ENCODE results near the gene PFKL. TPM values are rescaled to one million over a fixed set of nuclear protein-coding genes. Genes with fewer than 3 reads are reported as not detected.
"Not testable (repeated sequence)": the region's sequence is repeated elsewhere in the genome, so short reads cannot be mapped to it uniquely, and the experiment has no call there.

The PFKL gene
- total RNA-seq, 4 donors from 2014 or later, result 104 to 145 (median 136) TPM

DNA sequence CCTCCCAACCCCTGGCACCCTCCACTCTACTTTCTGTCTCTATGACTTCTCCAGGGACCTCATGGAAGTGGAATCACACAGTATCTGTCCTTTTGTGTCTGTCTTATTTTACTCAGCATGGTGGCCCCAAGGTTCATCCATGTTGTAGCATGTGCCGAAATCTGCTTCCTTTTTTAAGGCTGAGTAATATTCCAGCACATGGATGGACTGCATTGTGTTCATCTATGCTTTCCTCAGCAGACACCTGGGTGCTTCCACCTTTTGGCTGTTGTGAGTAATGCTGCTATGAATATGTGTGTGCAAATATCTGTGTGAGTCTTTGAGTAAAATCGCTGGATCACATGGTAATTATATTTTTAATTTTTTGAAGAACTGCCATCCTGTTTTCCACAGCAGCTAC lies 1.6 kb upstream of the PFKL start:
- TF ChIP-seq POLR2A (IDR thresholded peaks at IDR 0.05), result no peak
- TF ChIP-seq, protein P1, sequence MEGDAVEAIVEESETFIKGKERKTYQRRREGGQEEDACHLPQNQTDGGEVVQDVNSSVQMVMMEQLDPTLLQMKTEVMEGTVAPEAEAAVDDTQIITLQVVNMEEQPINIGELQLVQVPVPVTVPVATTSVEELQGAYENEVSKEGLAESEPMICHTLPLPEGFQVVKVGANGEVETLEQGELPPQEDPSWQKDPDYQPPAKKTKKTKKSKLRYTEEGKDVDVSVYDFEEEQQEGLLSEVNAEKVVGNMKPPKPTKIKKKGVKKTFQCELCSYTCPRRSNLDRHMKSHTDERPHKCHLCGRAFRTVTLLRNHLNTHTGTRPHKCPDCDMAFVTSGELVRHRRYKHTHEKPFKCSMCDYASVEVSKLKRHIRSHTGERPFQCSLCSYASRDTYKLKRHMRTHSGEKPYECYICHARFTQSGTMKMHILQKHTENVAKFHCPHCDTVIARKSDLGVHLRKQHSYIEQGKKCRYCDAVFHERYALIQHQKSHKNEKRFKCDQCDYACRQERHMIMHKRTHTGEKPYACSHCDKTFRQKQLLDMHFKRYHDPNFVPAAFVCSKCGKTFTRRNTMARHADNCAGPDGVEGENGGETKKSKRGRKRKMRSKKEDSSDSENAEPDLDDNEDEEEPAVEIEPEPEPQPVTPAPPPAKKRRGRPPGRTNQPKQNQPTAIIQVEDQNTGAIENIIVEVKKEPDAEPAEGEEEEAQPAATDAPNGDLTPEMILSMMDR (IDR thresholded peaks at IDR 0.05), result no peak
- no peak for DNase-seq (ENCODE audit: low spot score in 2 of 2)
- WGBS, 2 donors, result 86 to 87% methylated on average over 2 of the region's 2 CpGs
- no peak overlapping the region for H3K4me3 ChIP-seq (ENCODE audit: low read depth, poor library complexity, severe bottlenecking)
- intact Hi-C loops (cut with DNase I; ENCODE audit: low total_unique reads), result no loop called here

DNA sequence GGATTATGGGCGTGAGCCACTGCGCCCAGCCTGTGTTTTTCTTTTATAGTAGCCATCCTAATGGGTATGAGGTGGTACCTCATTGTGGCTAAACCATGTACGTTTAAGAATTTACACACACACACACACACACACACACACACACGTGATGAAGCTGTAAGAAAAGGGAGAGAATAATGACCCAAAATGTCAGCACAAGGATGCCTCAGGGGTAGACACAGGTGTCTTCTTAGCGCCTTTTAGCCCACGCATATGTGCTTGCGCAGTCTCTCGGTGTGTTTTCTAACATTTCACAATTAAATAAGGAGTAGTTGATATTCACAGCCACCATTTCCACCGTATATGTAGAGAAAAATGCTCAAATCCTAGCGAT lies 782 bp upstream of the PFKL start:
- WGBS, 2 donors, result 24 to 25% methylated on average over 10 of the region's 10 CpGs
- no peak for TF ChIP-seq POLR2A (IDR thresholded peaks at IDR 0.05)
- TF ChIP-seq, protein P1 (IDR thresholded peaks at IDR 0.05), result no peak

DNA sequence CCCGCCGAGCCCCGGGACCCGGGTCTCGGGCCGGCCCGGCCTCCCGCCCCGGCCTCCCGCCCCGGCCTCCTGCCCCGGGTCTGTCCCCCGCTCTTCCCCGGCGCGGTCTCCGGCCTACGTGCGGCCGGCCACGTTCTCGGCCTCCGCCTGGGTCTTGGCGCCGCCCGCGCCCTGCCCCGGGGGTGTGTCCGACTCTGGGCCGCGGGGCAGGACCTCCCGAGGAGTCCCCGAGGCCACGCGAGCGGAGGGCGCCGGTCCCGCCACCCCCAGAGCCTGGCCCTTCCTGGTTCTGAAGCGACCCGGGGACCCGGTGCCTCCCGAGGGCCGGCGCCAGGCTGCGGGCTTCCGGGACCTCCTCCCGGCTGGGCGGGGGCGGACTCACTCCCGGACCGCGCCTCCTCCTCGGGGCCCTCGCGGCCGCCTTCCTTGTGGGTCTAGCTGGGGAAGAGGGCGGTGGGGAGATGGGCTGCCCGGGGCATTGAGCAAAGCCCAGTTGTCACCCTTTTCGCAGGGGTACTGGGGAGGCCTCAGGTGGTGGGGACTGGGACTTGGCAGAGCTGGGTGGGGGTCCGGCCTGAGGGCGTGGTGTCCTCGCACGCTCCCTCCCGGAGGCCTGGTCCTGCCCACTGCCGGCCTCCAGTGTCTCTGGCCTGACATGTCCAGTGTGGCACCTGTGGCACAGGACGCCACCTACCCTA lies 558 bp downstream of the PFKL start:
- intact Hi-C loops (cut with DNase I; ENCODE audit: low total_unique reads), result no loop called here
- TF ChIP-seq POLR2A (IDR thresholded peaks at IDR 0.05), result peak in 1 of 2 donors; percentile 27
- TF ChIP-seq, protein P1 (IDR thresholded peaks at IDR 0.05), result no peak
- WGBS, 2 donors, result 0 to 1% methylated on average over 2 to 15 of the region's 67 CpGs
- H3K4me3 ChIP-seq (ENCODE audit: low read depth, poor library complexity, severe bottlenecking), result peak overlapping the region; percentile 63
- peak; percentile 63 to 95 for DNase-seq (ENCODE audit: low spot score in 2 of 2)

More for the DNA sequence above, 782 bp upstream of the PFKL start:
- no peak overlapping the region for H3K4me3 ChIP-seq (ENCODE audit: low read depth, poor library complexity, severe bottlenecking)
- intact Hi-C loops (cut with DNase I; ENCODE audit: low total_unique reads), result no loop called here
- DNase-seq (ENCODE audit: low spot score in 2 of 2), result no peak

DNA sequence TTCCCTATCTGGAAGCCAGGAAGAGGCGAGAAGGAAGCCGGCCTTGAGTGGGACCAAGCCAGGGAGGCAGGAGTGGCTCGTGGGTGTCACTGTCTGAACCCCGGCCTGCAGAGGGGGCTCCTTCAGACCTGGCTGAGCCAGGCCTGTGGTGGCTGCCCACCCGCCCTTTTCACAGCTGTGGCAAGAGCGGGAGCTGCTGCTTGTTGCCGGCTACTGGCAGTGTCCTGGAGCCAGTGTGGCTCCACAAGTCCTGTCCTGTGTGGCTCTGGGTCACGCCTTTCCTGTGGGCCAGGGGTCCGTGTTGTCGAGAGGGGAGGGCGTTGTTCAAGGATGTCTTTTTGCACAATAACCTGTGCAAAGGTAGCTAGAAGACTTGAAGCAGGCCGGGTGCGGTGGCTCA lies 1.3 kb downstream of the PFKL start:
- TF ChIP-seq POLR2A (IDR thresholded peaks at IDR 0.05), result no peak
- TF ChIP-seq, protein P1 (IDR thresholded peaks at IDR 0.05), result no peak
- intact Hi-C loops (cut with DNase I; ENCODE audit: low total_unique reads), result no loop called here
- no peak for DNase-seq (ENCODE audit: low spot score in 2 of 2)
- WGBS, 2 donors, result 54 to 62% methylated on average over 13 of the region's 13 CpGs
- no peak overlapping the region for H3K4me3 ChIP-seq (ENCODE audit: low read depth, poor library complexity, severe bottlenecking)

DNA sequence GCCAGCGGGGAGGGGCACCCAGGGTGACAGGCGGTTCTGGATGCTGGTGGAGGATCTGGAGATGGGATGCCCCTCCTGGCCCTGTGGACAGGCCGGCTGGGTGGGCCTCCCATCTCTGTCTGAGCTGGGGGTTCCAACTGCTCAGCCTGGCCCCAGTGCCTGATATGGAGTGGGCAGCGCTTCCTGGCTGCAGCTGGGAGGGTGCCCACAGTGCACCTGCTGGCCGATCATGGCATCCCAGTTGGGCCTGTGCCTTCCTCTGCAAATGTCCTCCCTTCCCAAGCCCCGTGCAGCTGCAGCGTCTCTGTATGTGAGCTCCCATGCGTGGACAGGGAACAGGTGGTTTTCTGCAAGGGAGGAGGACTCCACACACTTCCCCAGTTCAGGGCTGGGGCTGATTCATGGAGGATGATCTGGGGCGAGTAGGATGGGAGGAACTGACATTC lies 2.1 kb downstream of the PFKL start:
- no peak overlapping the region for H3K4me3 ChIP-seq (ENCODE audit: low read depth, poor library complexity, severe bottlenecking)
- intact Hi-C loops (cut with DNase I; ENCODE audit: low total_unique reads), result no loop called here
- 67 to 77% methylated on average over 8 to 9 of the region's 9 CpGs for WGBS, 2 donors
- DNase-seq (ENCODE audit: low spot score in 2 of 2), result no peak
- TF ChIP-seq, protein P1 (IDR thresholded peaks at IDR 0.05), result no peak
- TF ChIP-seq POLR2A (IDR thresholded peaks at IDR 0.05), result no peak

DNA sequence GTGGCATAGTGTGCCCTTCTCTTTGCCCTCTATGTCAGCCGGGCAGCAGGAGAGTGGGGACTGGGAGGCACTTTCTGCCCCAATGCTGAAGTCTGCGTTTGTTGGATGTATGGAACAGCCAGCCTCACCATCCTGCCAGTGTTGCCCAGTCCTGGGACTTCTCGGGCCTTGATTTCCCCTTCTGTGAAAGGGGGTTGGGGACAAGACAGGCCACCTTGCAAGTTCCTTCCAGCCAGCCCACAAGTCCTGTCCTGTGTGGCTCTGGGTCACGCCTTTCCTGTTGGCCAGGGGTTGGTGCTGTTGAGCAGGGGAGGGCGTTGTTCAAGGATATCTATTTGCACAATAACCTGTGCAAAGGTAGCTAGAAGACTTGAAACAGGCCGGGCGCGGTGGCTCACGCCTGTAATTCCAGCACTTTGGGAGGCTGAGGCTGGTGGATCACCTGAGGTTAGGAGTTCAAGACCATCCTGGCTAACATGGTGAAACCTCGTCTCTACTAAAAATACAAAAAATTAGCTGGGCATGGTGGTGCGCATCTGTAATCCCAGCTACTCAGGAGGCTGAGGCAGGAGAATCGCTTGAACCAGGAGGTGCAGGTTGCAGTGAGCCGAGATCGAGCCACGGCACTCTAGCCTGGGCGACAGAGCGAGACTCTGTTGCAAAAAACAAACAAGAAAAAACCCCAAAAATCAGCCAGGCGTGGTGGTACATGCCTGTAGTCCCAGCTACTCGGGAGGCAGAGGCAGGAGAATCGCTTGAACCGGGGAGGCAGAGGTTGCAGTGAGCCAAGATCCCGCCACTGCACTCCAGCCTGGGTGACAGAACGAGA lies 2.9 kb downstream of the PFKL start:
- DNase-seq (ENCODE audit: low spot score in 2 of 2); intact Hi-C loops (cut with DNase I; ENCODE audit: low total_unique reads); H3K4me3 ChIP-seq (ENCODE audit: low read depth, poor library complexity, severe bottlenecking): not testable (repeated sequence)
- 81 to 84% methylated on average over 23 of the region's 23 CpGs for WGBS, 2 donors

Measured in lower leg skin (tissue), 4 donors.